Ovary (tissue), 9 donors: Measurements from ENCODE around the gene TMED10. TPM values are rescaled to one million over a fixed set of nuclear protein-coding genes. Genes with fewer than 3 reads are reported as not detected.

Experiments used
- DNase-seq, 5 donors: peaks; one replicate each; pipeline ENCODE4 v3.0.0-alpha.2; 2019 to 2020
- H3K27ac ChIP-seq, 2 donors: fragments of 200-600 bp; one replicate each; pipeline versions ENCODE4 v1.5.1 to v1.8.0; 2019 to 2022
- H3K27me3 ChIP-seq: fragments of 200-600 bp; one replicate; pipeline ENCODE4 v1.8.0; 2022
- H3K36me3 ChIP-seq: fragments of 200-600 bp; sonication (generic); one replicate; pipeline ENCODE4 v1.5.1; 2019
- H3K4me1 ChIP-seq: one replicate; pipeline ENCODE4 v1.8.1; 2013; ENCODE audit warnings: mild to moderate bottlenecking, moderate library complexity; ENCODE audit not compliant: insufficient read depth
- H3K4me3 ChIP-seq: fragments of 200-600 bp; sonication (generic); one replicate; pipeline ENCODE4 v1.5.1; 2017
- H3K9me3 ChIP-seq, 2 donors: fragments of 200-600 bp in 1 of 2; sonication (generic) in 1 of 2; one replicate each; pipeline versions ENCODE4 v1.5.1 to v1.8.1; 2013 to 2019; ENCODE audit warnings: mild to moderate bottlenecking in 1 of 2, moderate library complexity in 1 of 2
- CTCF ChIP-seq, 3 donors: fragments of 450-650 bp in 2 of 3; fragments of 200-600 bp in 1 of 3; IDR thresholded peaks; one replicate each; pipeline versions ENCODE4 v1.5.1 to v1.8.0; 2016 to 2022; ENCODE audit warnings: antibody characterized with exemption in 3 of 3, mild to moderate bottlenecking in 1 of 3
- EP300 ChIP-seq: sonication (generic); formaldehyde crosslinking; IDR thresholded peaks from one replicate; pipeline ENCODE4 v1.6.1; 2017; ENCODE audit warnings: antibody characterized with exemption
- POLR2A ChIP-seq: fragments of 450-650 bp; IDR thresholded peaks from one replicate; pipeline ENCODE4 v1.6.1; 2017; ENCODE audit warnings: antibody characterized with exemption, mild to moderate bottlenecking, moderate library complexity
- WGBS, 3 donors: extraction: QIAGEN DNeasy Blood & Tissue Kit in 1 of 3; methylation state at CpG; one replicate each; pipeline versions ENCODE4 v1.1.5 to v1.1.7; 2013 to 2017; 5-methylcytosine and 5-hydroxymethylcytosine counted together
- intact Hi-C, 4 donors: fragments of 100-400 bp; cut with DNase I; formaldehyde crosslinking; loops; one replicate each; pipeline versions ENCODE4 v1.11.0 to v1.15.1; 2022 to 2023
- polyA plus RNA-seq, 2 donors: library from polyadenylated mRNA; stranded (reverse); fragments of 200-250 nt in 1 of 2; fragments of 350-450 nt in 1 of 2; fragmentation: Illumina TruSeq in 1 of 2; extraction: RNeasy Lipid Tissue Mini Kit (QIAGEN cat#74804) in 1 of 2; gene quantifications; one replicate each; pipeline ENCODE4 v1.2.3, GENCODE V29; 2013 to 2014
- total RNA-seq, 7 donors: library from RNA; depleted of rRNA in 2 of 7; stranded (reverse); fragments of >200 nt in 2 of 7; fragmentation: NEBNext Ultra II Directional in 3 of 7; extraction: Animal tissue kit (Norgen Biotek cat#: 25700) in 3 of 7; gene quantifications; one replicate each; pipeline versions ENCODE4 v1.1.0 to v1.2.4, GENCODE V29; 2016 to 2023
- donor health status: DM: no; HTN: no; CAD: no; lungs with moderate emphysema.
- donor health status: DM: no; HTN: no; CAD: no.
- donor health status: Bipolar disorder and iron deficiency.
- donor health status: DM: yes; HTN: yes; CAD: no.
- donor health status: DM: no; HTN: no; CAD: no.
- donor health status: DM: yes; HTN: yes; CAD: no.

The TMED10 gene
- total and polyA plus RNA-seq, 9 donors: 164 to 446 (median 287) TPM

- no peak for TF ChIP-seq EP300
- TF ChIP-seq CTCF (IDR thresholded peaks at IDR 0.05): no peak
- TF ChIP-seq POLR2A: no peak
Measured at GRCh38 chr14:75205591-75205990, 29.2 kb upstream of the TMED10 start.

GRCh38 chr14:75204116-75204515 is 27.7 kb upstream of the TMED10 start:
- intact Hi-C loops: no loop called here
- Histone ChIP-seq H3K9me3 (no peaks in the 10 kb centered on the region), H3K4me3 (no peak overlapping the region), H3K4me1 (no peaks in the 10 kb centered on the region), H3K27ac (no peak overlapping the region), H3K36me3 (no peaks in the 10 kb centered on the region), H3K27me3 (no peaks in the 10 kb centered on the region)
- no peak for DNase-seq
- WGBS, 3 donors: 53 to 63% (median 61%) methylated on average over 3 of the region's 3 CpGs
- TF ChIP-seq EP300: no peak

More at GRCh38 chr14:75205591-75205990, 29.2 kb upstream of the TMED10 start:
- Histone ChIP-seq H3K36me3 (no peaks in the 10 kb centered on the region), H3K4me3 (no peak overlapping the region), H3K9me3 (no peaks in the 10 kb centered on the region), H3K27me3 (no peaks in the 10 kb centered on the region), H3K4me1 (no peaks in the 10 kb centered on the region), H3K27ac (no peak overlapping the region)
- WGBS, 3 donors: 87 to 92% (median 91%) methylated on average over 3 of the region's 3 CpGs
- intact Hi-C loops: no loop called here
- no peak for DNase-seq

GRCh38 chr14:75202657-75203056 is 26.2 kb upstream of the TMED10 start:
- 63 to 68% (median 67%) methylated on average over 2 of the region's 2 CpGs for WGBS, 3 donors
- Histone ChIP-seq H3K36me3 (no peaks in the 10 kb centered on the region), H3K27me3 (no peaks in the 10 kb centered on the region), H3K4me3 (no peak overlapping the region), H3K9me3 (no peaks in the 10 kb centered on the region), H3K4me1 (no peaks in the 10 kb centered on the region), H3K27ac (no peak overlapping the region)
- DNase-seq: no peak
- intact Hi-C loops: no loop called here
- TF ChIP-seq CTCF (IDR thresholded peaks at IDR 0.05) (no peak), EP300 (no peak), POLR2A (no peak)

- WGBS, 3 donors: 61 to 73% (median 68%) methylated on average over 6 of the region's 6 CpGs
- Histone ChIP-seq H3K36me3 (no peaks in the 10 kb centered on the region), H3K9me3 (no peaks in the 10 kb centered on the region), H3K4me1 (no peaks in the 10 kb centered on the region), H3K4me3 (no peak overlapping the region), H3K27me3 (no peaks in the 10 kb centered on the region), H3K27ac (no peak overlapping the region)
- no peak for DNase-seq
- intact Hi-C loops: no loop called here
- no peak for TF ChIP-seq CTCF (IDR thresholded peaks at IDR 0.05)
- no peak for TF ChIP-seq POLR2A
- no peak for TF ChIP-seq EP300
Measured at GRCh38 chr14:75201087-75201486, 24.7 kb upstream of the TMED10 start.

- Histone ChIP-seq H3K9me3 (no peaks in the 10 kb centered on the region), H3K27me3 (no peaks in the 10 kb centered on the region), H3K27ac (no peak overlapping the region), H3K4me1 (no peaks in the 10 kb centered on the region), H3K4me3 (no peak overlapping the region), H3K36me3 (no peaks in the 10 kb centered on the region)
- TF ChIP-seq CTCF (IDR thresholded peaks at IDR 0.05): no peak
- TF ChIP-seq EP300: no peak
- no peak for TF ChIP-seq POLR2A
- no peak for DNase-seq
- WGBS, 3 donors: 75 to 76% (median 75%) methylated on average over 4 of the region's 4 CpGs
- intact Hi-C loops: no loop called here
Measured at GRCh38 chr14:75200451-75200850, 24.0 kb upstream of the TMED10 start.
